DMS79 treated with DMSO at 0.1 percent for 48 hours (cell line): ENCODE data around the gene PROX1.

Experiments
- DNase-seq: peaks from one replicate; lab custom pipeline; 2025; lab: John Stamatoyannopoulos, UW

The PROX1 gene, protein sequence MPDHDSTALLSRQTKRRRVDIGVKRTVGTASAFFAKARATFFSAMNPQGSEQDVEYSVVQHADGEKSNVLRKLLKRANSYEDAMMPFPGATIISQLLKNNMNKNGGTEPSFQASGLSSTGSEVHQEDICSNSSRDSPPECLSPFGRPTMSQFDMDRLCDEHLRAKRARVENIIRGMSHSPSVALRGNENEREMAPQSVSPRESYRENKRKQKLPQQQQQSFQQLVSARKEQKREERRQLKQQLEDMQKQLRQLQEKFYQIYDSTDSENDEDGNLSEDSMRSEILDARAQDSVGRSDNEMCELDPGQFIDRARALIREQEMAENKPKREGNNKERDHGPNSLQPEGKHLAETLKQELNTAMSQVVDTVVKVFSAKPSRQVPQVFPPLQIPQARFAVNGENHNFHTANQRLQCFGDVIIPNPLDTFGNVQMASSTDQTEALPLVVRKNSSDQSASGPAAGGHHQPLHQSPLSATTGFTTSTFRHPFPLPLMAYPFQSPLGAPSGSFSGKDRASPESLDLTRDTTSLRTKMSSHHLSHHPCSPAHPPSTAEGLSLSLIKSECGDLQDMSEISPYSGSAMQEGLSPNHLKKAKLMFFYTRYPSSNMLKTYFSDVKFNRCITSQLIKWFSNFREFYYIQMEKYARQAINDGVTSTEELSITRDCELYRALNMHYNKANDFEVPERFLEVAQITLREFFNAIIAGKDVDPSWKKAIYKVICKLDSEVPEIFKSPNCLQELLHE

DNA sequence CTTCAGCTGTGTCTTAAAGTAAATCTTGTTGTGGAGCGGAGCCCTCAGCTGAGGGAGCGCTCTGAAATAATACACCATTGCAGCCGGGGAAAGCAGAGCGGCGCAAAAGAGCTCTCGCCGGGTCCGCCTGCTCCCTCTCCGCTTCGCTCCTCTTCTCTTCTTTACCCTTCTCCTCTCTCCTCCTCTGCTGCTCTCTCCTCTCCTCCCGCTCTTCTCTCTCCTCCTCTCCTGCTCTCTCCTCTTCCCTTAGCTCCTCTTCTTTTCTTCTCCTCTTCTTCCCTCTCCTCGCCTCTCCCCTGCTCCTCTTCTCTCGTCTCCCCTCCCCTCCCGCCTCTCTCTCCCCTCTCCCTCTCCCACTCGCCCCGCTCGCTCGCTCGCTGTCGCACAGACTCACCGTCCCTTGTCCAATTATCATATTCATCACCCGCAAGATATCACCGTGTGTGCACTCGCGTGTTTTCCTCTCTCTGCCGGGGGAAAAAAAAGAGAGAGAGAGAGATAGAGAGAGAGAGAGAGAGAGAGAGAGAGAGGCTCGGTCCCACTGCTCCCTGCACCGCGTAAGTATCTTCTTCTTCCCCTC lies at the start of gene PROX1:
Gene PROX1 (plus strand): TSS at position 47 of the 580 bp plus-strand sequence. CDS start 8,563 bp downstream, outside the sequence.
- DNase-seq = peak; percentile 78

DNA sequence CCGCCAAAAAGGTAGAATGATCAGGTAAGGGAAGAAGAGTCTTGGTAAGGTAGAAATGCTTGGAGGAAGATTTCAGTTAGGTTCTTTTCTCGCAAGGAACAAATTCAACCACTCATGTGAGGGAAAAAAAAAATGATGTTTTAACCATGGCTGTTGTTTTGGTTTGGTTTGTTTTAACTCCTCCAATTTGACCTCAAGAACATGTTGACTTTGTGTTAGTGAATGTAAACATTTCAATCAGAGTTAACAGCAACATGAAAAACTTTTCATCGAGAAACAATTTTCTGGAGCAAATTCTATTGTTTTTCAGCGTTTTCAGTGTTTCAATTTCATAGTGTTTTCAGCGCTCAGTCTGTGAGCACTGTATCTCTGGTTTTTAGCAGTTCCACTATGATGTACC lies 49.0 kb upstream of the PROX1 start:
- DNase-seq = no peak

DNA sequence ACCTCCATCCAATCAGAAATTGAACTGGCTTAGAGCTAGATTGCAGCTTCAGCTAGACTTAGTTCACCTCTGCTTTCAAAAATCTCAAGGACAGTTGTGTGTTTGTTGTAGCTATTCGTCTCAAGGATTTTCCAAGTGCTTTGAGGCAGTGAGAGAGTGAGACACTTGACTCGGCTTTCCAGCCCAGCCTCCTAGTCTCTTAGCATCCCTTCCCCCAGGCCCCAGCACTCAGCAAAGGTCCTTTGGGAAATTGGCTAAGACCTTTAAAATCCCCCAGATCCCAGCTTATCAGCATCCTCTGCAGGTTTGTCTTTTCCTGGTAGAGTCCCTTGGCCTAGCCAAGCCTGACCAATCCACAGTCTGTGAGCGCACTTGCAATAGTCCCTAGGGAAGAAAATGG lies 47.9 kb upstream of the PROX1 start:
- DNase-seq = no peak

DNA sequence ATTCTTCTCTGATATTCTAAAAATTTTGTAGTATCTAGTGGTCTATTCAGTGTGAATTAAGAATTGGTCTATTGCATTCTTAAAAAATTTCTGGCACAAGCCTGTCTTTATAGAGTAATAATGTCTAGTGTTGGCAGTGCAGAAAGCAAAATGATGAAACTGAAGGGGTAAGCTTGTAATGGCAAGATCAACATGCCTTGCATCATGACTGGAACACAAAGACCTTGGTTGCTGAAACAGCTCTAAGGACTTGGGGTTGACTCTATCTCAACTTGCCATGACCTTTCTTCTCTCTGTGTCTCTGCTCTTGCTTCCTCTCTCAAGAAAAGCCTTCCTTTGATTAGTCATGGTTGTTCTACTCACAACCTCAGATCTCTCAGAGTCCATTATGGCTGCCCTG lies 46.8 kb upstream of the PROX1 start:
- no peak for DNase-seq

DNA sequence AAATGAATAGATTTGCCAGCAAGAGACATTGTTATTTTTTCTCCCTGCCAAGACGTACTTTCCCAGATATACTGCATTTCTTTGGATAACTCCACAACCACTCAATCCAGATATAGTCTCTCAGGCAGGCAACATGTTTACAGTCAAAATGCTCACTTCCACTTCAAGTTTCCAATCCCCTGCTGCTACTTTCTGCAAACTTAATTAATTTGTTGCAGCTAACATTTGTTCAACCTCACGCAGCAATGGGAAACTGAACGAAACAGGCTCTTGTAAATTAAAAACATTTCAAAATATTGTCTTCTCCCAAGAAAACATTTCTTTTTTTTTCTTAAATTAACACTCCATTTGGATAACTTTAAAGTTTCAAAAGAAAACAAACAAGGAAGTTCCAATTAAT lies 45.7 kb upstream of the PROX1 start:
- DNase-seq = no peak

DNA sequence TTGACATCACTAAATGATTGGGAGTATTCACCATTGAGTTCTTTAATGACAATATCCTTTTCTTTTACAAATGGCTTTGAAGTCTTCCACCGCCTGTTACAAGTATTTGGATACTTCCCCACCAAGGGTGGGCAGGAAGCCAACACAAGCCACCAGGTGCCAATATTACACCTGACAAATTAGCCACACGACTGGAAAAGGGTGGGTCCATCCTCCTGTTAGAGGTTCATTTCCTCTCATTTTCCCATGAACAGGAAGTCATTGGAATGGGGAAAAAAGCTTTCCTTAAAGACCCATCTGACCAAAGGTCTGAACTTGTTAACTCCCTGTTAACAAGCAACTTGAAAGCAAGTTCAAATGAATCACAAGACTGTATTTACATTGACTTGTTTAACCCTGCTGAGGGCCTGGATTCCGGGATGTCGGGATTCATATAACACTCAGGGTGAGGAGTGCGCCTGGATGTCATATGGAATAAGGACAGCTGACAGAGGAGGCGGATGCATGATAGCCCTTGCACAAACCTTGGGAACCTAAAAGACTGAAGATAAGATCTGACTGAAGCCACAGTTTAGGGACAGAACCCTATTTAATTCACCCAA lies 40.5 kb upstream of the PROX1 start:
- no peak for DNase-seq

DNA sequence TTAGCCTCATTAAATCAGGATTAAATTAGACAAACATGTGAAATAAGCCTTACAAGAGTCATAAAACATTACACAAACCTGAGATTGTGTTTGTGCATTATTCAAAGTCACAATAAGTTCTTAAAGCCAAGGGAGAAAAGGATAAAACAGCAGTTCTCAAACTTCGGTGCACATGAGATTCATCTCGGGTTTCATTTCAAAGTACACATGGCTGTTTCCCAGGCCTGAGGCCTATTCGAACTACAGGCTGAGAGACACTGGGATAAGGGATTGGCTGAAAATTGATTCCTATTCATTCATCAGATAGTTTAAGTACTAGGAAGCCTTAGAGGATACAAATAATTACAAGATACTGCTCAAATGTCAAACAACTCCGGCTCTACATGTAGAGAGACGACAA lies 35.9 kb upstream of the PROX1 start:
- no peak for DNase-seq

DNA sequence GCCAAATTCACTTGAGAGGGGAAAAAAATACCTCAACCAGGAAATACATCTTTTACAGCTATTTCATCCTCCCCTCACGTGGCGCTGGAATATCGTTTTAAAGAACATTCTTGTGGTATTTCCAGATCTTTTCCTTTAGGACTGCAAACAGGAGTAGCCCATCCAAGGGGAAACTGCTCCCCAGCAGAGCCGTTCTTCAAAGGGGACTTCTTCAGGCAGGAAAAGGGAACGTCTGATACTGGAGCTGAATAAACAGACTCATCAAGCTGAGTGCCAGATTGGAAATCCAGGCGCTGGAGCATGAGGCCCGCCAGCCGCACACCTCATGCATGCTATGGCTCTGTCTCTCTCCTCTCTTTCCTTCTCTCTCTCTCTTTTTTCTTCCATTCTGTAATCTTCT lies 34.0 kb upstream of the PROX1 start:
- no peak for DNase-seq

DNA sequence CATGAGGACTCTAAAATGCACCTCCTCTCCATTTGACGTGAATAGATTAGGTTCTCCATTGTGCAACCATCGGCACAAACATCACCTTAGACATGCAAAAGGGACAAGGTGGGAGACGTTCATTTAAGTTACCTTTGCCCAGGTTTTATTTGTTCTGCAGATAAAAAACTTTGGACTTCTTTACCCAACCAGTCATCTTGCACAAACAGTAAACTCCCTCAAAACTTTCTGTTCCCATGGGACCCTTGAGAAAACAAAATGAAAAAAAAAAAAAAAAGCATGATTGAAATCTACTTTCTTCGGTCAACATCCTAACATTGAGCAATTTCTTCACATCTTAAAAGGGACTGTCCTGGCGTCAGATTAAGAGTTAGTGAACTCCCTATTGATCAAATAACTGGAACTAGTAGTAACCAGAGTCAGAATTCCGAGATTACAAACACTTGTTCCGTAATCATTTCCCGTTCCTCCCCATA lies 31.4 kb upstream of the PROX1 start:
- no peak for DNase-seq

DNA sequence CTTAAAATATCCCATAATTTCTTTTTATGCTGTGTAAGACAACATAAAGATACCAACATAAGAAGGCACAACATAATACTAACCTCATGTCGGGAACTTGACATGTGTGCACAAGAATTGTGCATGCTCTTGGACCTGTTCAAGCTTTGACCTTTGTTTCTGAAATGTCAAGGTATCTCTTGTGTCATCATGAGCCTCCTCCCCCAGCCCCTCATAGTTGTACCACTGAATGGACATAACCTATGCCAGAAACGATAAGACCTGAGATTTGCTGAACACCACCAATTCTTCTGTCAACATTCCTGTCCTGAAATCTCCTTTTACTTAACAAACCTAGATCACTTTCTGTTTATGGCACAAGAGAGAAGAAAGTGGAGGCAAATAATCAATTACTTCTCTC lies 29.4 kb upstream of the PROX1 start:
- DNase-seq = no peak

DNA sequence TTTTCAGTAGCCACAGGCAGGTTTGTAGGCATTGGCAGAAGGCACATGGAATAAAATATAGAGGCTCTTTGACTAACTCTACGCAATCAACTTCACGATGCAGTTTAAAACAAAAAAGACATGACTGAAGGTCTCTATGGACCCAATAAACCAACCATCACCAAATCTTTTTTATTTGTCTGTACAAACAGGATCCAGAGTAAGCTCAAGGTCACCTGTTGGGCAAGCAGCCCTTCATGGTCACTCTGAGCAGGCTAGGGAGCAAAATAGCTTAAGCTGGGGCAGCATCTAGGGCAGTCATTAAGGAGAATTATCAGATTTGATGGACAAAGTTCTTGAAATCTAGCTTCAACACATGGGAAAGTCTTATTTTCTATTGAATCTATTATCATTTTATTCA lies 26.8 kb upstream of the PROX1 start:
- no peak for DNase-seq

DNA sequence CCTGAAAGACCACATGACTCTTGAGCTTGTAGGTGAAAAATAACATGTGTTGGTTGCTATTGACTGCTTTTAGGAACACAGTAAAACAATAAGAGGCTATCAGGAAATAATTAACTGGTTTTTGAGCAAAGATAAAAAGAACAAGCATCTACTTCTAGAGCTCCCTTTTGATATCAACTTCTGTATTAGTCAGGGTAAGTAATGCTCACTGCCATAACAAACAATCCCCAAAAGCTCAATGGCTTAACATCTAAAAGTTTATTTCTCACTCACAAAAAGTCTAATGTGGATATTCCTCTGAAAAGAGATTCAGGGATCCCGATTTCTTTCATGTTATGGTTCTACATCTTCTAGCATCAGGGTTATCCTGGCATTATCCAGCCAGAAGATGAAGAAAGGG lies 25.3 kb upstream of the PROX1 start:
- DNase-seq = no peak

DNA sequence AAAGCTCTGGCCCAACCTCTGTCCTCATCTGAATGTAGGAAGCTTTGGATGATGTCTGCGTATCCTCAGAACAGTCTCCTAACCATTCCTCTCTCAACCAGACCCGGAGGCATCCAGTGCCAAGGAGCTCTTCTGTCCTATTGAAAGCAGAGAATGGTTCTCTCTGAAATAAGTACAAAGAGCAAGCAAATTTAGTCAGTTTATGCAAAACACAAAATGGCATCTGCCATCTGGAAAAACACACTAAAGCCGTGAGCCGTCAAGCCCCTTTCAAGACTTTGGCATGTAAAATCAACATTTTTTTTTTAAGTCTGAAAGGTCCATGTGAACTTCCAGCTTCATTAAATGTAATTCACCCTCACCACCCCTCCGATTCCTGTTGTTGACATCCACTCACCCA lies 21.7 kb upstream of the PROX1 start:
- no peak for DNase-seq

DNA sequence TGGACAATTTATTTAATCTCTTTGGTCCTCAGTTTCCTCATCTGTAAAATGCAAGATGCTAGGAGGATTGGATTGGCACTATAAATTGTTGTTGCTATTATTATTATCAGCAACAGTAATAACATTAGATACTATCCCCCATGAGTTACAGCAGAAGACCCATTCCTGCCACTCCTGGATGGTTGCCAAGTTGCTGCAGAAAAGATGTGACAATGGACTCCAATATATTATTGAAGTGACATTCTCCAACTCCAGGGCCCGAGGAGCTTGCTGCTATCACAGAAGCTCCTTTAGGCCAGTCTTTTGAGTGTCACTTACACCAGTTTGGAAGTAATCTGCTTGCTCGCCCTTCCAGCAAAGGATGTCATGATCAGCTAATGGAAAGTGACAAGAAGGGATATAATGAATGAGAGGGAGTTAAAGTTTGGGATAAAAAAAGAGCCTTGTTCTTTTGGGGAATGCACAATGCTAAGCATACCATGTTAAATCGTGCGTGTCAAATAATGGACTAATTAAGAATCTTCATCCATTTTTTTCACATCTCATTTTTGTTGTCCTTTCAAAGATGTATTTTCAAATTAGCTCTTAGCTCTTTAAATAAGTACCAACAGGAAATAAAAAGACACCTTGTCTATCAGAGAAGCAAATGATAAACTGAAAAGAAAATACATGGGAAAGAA lies 19.5 kb upstream of the PROX1 start:
- no peak for DNase-seq

DNA sequence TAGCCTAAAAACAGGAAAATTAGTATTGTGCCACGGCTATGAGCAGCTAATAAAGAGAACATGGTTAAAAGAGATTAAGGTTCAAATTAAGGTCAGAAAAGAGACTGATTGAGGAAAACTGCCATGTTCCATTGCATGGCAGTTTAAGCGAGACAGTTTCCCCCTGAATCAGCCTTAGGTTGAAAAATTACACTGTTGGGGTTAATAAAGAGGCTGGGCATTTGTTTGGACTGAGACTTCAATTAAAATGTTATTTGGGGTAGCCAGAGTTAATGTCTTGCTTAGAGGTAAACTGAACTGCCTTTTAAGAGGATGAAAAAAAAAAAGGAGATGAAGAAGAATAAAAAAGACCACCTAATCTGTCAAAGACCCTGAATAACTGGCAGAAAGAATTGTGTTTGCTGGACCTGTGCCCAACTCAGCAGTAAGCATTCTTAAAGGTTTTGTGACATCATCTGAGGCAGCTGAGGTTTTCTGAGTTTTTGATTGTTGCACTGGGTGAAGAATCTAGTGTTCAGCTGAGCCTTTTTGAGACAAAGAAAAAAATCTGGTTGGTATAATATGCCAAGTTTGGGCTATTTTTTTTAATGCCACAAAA lies 17.7 kb upstream of the PROX1 start:
- no peak for DNase-seq

DNA sequence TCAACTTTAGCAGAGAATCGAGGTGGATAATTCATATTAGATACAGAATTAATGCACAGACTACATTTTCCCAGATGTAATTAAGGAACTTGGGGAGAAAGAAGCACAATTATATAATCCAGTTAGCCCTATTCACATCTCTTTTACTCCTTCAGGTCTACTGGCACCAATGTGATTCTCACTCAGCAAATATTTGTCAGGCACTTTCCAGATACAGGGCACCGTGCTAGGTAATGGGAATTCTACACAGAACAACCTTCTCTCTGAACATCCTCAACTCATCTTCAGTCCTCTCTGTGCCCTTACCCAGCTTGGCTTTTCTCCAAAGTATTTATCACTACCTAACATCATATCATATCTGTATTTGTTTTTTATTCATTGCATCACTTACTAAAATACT lies 15.6 kb upstream of the PROX1 start:
- DNase-seq = no peak

DNA sequence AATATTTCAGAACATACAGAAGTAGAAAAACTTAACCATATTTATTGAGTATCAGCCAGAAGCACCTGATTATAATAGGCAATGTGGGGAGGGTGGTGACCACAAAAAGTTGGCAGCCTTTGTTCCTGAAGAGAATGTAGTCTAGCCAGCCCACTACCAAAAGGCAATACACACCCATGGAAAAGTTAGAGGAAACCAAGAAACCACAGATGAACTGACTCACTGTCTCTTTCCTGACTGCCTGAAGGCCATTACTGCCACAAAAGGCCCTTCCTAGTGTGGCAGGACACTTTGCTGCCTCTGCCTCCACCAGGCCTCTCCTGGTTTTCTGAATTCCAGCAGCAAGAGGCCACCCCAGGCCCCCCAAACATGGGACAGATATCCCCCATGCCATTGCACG lies 14.6 kb upstream of the PROX1 start:
- DNase-seq = no peak

DNA sequence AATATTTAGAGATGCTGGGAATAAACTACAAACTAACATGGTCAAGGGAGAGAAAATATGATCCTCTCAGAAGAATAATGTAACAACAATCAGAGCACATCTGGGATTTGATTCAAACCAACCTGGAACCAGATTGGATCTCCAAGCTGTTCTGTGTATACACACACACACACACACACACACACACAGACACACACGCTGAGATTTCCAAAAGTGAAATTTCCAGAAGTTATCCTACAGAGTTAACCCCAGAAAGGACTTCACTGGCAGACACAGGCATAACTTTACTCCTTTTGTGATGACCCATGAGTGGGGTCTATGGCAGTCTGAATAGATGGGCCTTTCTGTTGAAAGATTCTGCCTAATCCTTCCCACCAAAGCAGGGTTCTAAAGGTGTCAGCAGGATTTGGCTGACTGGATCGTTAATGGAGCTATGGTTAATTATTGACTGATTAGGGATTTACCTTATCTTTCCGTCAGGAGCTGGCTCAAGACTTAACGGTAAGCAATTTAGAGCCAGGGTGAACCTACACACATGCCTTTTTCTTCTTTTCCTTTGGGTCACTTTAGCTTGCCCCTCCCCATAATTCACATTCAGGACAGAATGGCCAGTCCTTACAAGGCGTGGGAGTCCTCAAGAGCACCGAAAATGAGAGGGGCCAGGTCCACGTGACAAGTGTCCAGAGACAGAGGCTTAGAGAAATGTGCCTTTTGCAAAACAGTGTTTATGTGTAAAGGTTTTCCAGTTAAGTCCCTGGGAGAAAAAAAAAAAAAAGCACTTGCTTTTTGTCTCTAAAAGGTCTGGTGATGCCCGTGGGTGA lies 10.9 kb upstream of the PROX1 start:
- no peak for DNase-seq

DNA sequence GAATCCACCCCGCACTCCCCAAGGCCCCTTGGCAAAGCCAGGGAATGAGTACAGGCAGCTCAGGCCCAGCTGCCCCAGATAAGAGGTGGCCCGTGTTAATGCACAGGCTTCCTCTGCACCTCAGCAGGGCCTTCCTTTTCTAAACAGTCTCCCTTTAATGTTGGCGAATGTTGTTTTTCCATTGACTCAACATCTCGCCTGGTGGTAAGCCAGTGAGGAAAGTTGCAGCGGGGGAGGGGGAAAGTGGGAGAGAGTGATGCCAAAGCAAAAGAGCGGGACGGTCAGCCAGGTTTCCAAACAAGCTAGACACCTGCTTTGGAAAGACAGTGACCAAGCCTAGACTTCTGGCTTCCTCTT lies 10.3 kb upstream of the PROX1 start:
- DNase-seq = no peak

DNA sequence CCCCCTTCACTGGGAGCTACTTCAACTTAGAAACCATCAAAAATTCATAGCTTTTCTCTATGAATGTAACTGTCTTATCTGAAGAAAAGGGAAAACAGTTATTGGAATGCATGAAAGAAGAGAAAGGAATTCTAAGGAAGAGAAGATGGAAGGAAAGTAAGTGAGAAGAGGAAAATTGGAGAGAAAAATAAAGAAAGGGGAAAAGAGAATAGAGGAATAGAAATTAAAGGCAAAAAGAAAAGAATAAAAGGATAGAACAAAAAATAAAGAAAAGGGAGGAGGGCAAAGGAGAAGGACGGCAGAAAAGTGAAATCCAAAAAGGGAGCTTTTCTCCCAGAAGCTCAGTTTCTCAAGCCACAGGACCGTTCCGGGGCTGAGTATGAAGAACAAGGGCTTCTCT lies 9.9 kb upstream of the PROX1 start:
- DNase-seq = no peak
